ENCODE results near the gene GPN2. TPM values are rescaled to one million over a fixed set of nuclear protein-coding genes. Genes with fewer than 3 reads are reported as not detected.
"Not testable (repeated sequence)": the region's sequence is repeated elsewhere in the genome, so short reads cannot be mapped to it uniquely, and the experiment has no call there.

GPN2 gene
- polyA plus RNA-seq, 1 donor from 2014 or later: 20.2 TPM

- TF ChIP-seq POLR2AphosphoS5 (IDR thresholded peaks at IDR 0.05) (no peak), EZH2 (IDR thresholded peaks at IDR 0.05; ENCODE audit: borderline replicate concordance, insufficient read depth, low read length, poor library complexity, severe bottlenecking) (no peak), RAD21 (conservative IDR thresholded peaks at IDR 0.05) (no peak), REST (IDR thresholded peaks at IDR 0.05; ENCODE audit: borderline replicate concordance) (no peak), EP300 (conservative IDR thresholded peaks at IDR 0.05; ENCODE audit: poor library complexity, severe bottlenecking) (no peak), TAF1 (IDR thresholded peaks at IDR 0.05; ENCODE audit: low read depth) (no peak), MXI1 (conservative IDR thresholded peaks at IDR 0.05; ENCODE audit: poor library complexity, severe bottlenecking) (no peak), SMC3 (conservative IDR thresholded peaks at IDR 0.05; ENCODE audit: poor library complexity) (no peak)
- TF ChIP-seq, protein P1, sequence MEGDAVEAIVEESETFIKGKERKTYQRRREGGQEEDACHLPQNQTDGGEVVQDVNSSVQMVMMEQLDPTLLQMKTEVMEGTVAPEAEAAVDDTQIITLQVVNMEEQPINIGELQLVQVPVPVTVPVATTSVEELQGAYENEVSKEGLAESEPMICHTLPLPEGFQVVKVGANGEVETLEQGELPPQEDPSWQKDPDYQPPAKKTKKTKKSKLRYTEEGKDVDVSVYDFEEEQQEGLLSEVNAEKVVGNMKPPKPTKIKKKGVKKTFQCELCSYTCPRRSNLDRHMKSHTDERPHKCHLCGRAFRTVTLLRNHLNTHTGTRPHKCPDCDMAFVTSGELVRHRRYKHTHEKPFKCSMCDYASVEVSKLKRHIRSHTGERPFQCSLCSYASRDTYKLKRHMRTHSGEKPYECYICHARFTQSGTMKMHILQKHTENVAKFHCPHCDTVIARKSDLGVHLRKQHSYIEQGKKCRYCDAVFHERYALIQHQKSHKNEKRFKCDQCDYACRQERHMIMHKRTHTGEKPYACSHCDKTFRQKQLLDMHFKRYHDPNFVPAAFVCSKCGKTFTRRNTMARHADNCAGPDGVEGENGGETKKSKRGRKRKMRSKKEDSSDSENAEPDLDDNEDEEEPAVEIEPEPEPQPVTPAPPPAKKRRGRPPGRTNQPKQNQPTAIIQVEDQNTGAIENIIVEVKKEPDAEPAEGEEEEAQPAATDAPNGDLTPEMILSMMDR (IDR thresholded peaks at IDR 0.05; ENCODE audit: poor library complexity, severe bottlenecking): no peak
- Histone ChIP-seq H4K20me1 (ENCODE audit: insufficient read depth) (no peaks in the 10 kb centered on the region), H3K9me3 (ENCODE audit: low read length) (no peaks in the 10 kb centered on the region), H3K27ac (ENCODE audit: low read length) (no peak overlapping the region), H2AFZ (ENCODE audit: low read depth, low read length) (no peak overlapping the region), H3K4me2 (ENCODE audit: low read length) (no peak overlapping the region), H3K4me3 (ENCODE audit: low read length) (no peak overlapping the region), H3K9me2 (ENCODE audit: insufficient read depth, low read length) (no peaks in the 10 kb centered on the region), H3K36me3 (ENCODE audit: insufficient read depth, low read length) (no peaks in the 10 kb centered on the region), H3F3A (ENCODE audit: insufficient read depth, low read length, poor library complexity, severe bottlenecking) (no peaks in the 10 kb centered on the region), H3K9ac (ENCODE audit: low read length) (no peak overlapping the region), H3K79me2 (replicated peaks; ENCODE audit: insufficient read depth, low read length) (no peaks in the 10 kb centered on the region), H3K27me3 (ENCODE audit: insufficient read depth, low read depth, low read length) (no peaks in the 10 kb centered on the region)
These were observed 40.9 kb downstream of the GPN2 start for GRCh38 chr1:26848941-26849774.

DNA sequence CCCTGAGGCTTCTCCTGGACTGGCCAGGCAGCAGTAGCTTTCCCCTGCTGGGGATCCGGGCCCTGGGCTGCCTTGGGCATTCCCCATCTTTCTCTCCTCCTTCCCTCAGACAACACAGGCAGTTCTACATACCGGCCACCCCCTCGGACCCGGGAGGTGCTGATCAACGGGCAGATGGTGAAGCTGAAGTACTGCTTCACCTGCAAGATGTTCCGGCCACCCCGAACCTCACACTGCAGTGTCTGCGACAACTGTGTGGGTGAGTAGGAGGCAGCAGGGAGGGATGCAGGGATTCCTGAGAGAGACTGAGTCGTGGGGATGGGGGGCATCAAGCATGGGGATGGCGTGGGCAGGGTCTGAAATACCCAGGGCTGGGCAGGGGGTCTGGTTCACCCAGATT is 41.6 kb downstream of the GPN2 start:
- Histone ChIP-seq H2AFZ (ENCODE audit: low read depth, low read length) (no peak overlapping the region), H3K4me2 (ENCODE audit: low read length) (no peak overlapping the region), H3K36me3 (ENCODE audit: insufficient read depth, low read length) (no peaks in the 10 kb centered on the region), H3K27me3 (ENCODE audit: insufficient read depth, low read depth, low read length) (no peaks in the 10 kb centered on the region), H3K27ac (ENCODE audit: low read length) (no peak overlapping the region), H4K20me1 (ENCODE audit: insufficient read depth) (no peaks in the 10 kb centered on the region), H3K79me2 (replicated peaks; ENCODE audit: insufficient read depth, low read length) (no peaks in the 10 kb centered on the region), H3K9ac (ENCODE audit: low read length) (no peak overlapping the region), H3K9me2 (ENCODE audit: insufficient read depth, low read length) (no peaks in the 10 kb centered on the region), H3K4me3 (ENCODE audit: low read length) (no peak overlapping the region), H3F3A (ENCODE audit: insufficient read depth, low read length, poor library complexity, severe bottlenecking) (no peaks in the 10 kb centered on the region), H3K9me3 (ENCODE audit: low read length) (no peaks in the 10 kb centered on the region)
- TF ChIP-seq EZH2 (IDR thresholded peaks at IDR 0.05; ENCODE audit: borderline replicate concordance, insufficient read depth, low read length, poor library complexity, severe bottlenecking) (no peak), RAD21 (conservative IDR thresholded peaks at IDR 0.05) (no peak), TAF1 (IDR thresholded peaks at IDR 0.05; ENCODE audit: low read depth) (no peak), EP300 (conservative IDR thresholded peaks at IDR 0.05; ENCODE audit: poor library complexity, severe bottlenecking) (no peak), REST (IDR thresholded peaks at IDR 0.05; ENCODE audit: borderline replicate concordance) (no peak), POLR2AphosphoS5 (IDR thresholded peaks at IDR 0.05) (no peak), SMC3 (conservative IDR thresholded peaks at IDR 0.05; ENCODE audit: poor library complexity) (no peak), MXI1 (conservative IDR thresholded peaks at IDR 0.05; ENCODE audit: poor library complexity, severe bottlenecking) (no peak)
- TF ChIP-seq, protein P1 (IDR thresholded peaks at IDR 0.05; ENCODE audit: poor library complexity, severe bottlenecking): no peak

DNA sequence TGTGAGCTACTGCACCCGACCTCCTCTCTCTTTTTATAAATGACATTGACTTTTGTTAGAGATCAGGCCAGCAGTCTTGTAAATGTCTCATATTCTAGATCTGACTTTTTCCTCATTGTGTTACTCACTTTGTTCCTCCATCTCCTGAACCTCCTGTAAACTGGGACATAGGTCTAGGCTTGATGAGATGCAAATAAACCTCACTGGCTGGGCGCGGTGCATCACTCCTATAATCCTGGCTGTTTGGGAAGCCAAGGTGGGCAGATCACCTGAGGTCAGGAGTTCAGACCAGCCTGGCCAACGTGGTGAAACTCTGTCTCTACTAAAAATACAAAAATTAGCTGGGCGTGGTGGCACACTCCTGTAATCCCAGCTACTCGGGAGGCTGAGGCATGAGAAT is 42.3 kb downstream of the GPN2 start:
- H3K4me2 ChIP-seq (ENCODE audit: low read length); H3K4me3 ChIP-seq (ENCODE audit: low read length); H2AFZ ChIP-seq (ENCODE audit: low read depth, low read length); H3K79me2 ChIP-seq (replicated peaks; ENCODE audit: insufficient read depth, low read length); H3K9me3 ChIP-seq (ENCODE audit: low read length); H3K9ac ChIP-seq (ENCODE audit: low read length); H3F3A ChIP-seq (ENCODE audit: insufficient read depth, low read length, poor library complexity, severe bottlenecking); H3K36me3 ChIP-seq (ENCODE audit: insufficient read depth, low read length); H4K20me1 ChIP-seq (ENCODE audit: insufficient read depth); H3K27ac ChIP-seq (ENCODE audit: low read length); H3K27me3 ChIP-seq (ENCODE audit: insufficient read depth, low read depth, low read length); H3K9me2 ChIP-seq (ENCODE audit: insufficient read depth, low read length): not testable (repeated sequence)
